GM19328 (cell line): ENCODE measurements around the gene TACC2.

Experiments used
- ATAC-seq: cut with Tn5 transposase; IDR thresholded peaks from one replicate; pipeline ENCODE4 v1.9.1; 2021; ENCODE audit warnings: mild to moderate bottlenecking, moderate library complexity; ENCODE audit not compliant: unreplicated experiment

TACC2 gene

GRCh38 chr10:122210481-122211265 is 221.7 kb downstream of the TACC2 start:
- ATAC-seq: no peak

- no peak for ATAC-seq
Measured at GRCh38 chr10:122213364-122213763, 224.4 kb downstream of the TACC2 start.

- no peak for ATAC-seq
Measured at GRCh38 chr10:122213766-122214165, 224.8 kb downstream of the TACC2 start.

GRCh38 chr10:122216047-122216446 is 227.1 kb downstream of the TACC2 start:
- no peak for ATAC-seq

GRCh38 chr10:122219340-122219739 is 230.4 kb downstream of the TACC2 start:
- no peak for ATAC-seq

- no peak for ATAC-seq
Measured at GRCh38 chr10:122220736-122221135, 231.8 kb downstream of the TACC2 start.

- ATAC-seq: no peak
Measured at GRCh38 chr10:122221958-122222357, 233.0 kb downstream of the TACC2 start.

GRCh38 chr10:122222638-122223037 is 233.7 kb downstream of the TACC2 start:
- no peak for ATAC-seq

- no peak for ATAC-seq
Measured at GRCh38 chr10:122224159-122224558, 235.2 kb downstream of the TACC2 start.

GRCh38 chr10:122225330-122225729 is 236.4 kb downstream of the TACC2 start:
- no peak for ATAC-seq

- no peak for ATAC-seq
Measured at GRCh38 chr10:122227754-122228153, 238.8 kb downstream of the TACC2 start.

- no peak for ATAC-seq
Measured at GRCh38 chr10:122229666-122230065, 240.7 kb downstream of the TACC2 start.

- no peak for ATAC-seq
Measured at GRCh38 chr10:122230222-122230621, 241.3 kb downstream of the TACC2 start.

GRCh38 chr10:122232769-122233168 is 243.8 kb downstream of the TACC2 start:
- ATAC-seq: no peak

- no peak for ATAC-seq
Measured at GRCh38 chr10:122233857-122234348, 244.9 kb downstream of the TACC2 start.

- ATAC-seq: no peak
Measured at GRCh38 chr10:122234416-122234815, 245.5 kb downstream of the TACC2 start.

- ATAC-seq: no peak
Measured at GRCh38 chr10:122236690-122237306, 247.8 kb downstream of the TACC2 start.

- ATAC-seq: no peak
Measured at GRCh38 chr10:122237331-122237990, 248.5 kb downstream of the TACC2 start.

GRCh38 chr10:122239578-122240257 is 250.8 kb downstream of the TACC2 start:
- no peak for ATAC-seq

- ATAC-seq: no peak
Measured at GRCh38 chr10:122240401-122240800, 251.4 kb downstream of the TACC2 start.

- ATAC-seq: no peak
Measured at GRCh38 chr10:122241836-122242235, 252.9 kb downstream of the TACC2 start.
